Germinal center (tissue), 1 donor: ENCODE data around the gene PCGF3.
"Not testable (repeated sequence)": the region's sequence is repeated elsewhere in the genome, so short reads cannot be mapped to it uniquely, and the experiment has no call there.

Experiments
- DNase-seq: peaks from one replicate; pipeline ENCODE4 v3.0.0; 2012; ENCODE audit warnings: mixed read lengths, low spot score

Gene PCGF3

GRCh38 chr4:797066-797465, 91.4 kb downstream of the PCGF3 start:
- peak; percentile 37 for DNase-seq

GRCh38 chr4:801436-802124, 95.9 kb downstream of the PCGF3 start:
- no peak for DNase-seq

GRCh38 chr4:803884-804283, 98.3 kb downstream of the PCGF3 start:
- no peak for DNase-seq

- no peak for DNase-seq
Measured at GRCh38 chr4:804804-805203, 99.2 kb downstream of the PCGF3 start.

GRCh38 chr4:806979-807378, 101.3 kb downstream of the PCGF3 start:
- not testable (repeated sequence) for DNase-seq

GRCh38 chr4:807792-808191, 102.2 kb downstream of the PCGF3 start:
- no peak for DNase-seq

- no peak for DNase-seq
Measured at GRCh38 chr4:808860-809570, 103.4 kb downstream of the PCGF3 start.

GRCh38 chr4:813900-814299, 108.3 kb downstream of the PCGF3 start:
- no peak for DNase-seq

- no peak for DNase-seq
Measured at GRCh38 chr4:814312-814850, 108.7 kb downstream of the PCGF3 start.

GRCh38 chr4:815464-816146, 110.0 kb downstream of the PCGF3 start:
- DNase-seq, result no peak

- DNase-seq, result no peak
Measured at GRCh38 chr4:818106-818921, 112.7 kb downstream of the PCGF3 start.

- no peak for DNase-seq
Measured at GRCh38 chr4:819401-820229, 114.0 kb downstream of the PCGF3 start.
